Astrocyte (in vitro differentiated cells and primary cell): ENCODE measurements around the gene MPV17L2. TPM values are rescaled to one million over a fixed set of nuclear protein-coding genes. Genes with fewer than 3 reads are reported as not detected.

Experiments
- DNase-seq: peaks from one replicate; pipeline ENCODE4 v3.0.0-alpha.2; 2010; ENCODE audit warnings: low read depth
- FAIRE-seq: peaks from 2 replicates; lab custom pipeline; 2011; peaks lifted over from hg19 to GRCh38; lab: Jason Lieb, UNC
- H2AFZ ChIP-seq: 2 replicates; pipeline ENCODE4 v1.6.0; 2012; ENCODE audit warnings: low read depth, low read length, inconsistent platforms
- H3K27ac ChIP-seq: 2 replicates; pipeline ENCODE4 v1.5.1; 2011; ENCODE audit warnings: low read depth, low read length, inconsistent platforms
- H3K27me3 ChIP-seq: 2 replicates; pipeline ENCODE4 v1.6.0; 2011; ENCODE audit warnings: low read length, inconsistent platforms; ENCODE audit not compliant: insufficient read depth
- H3K36me3 ChIP-seq: 2 replicates; pipeline ENCODE4 v1.5.1; 2011; ENCODE audit warnings: low read length, inconsistent platforms; ENCODE audit not compliant: insufficient read depth
- H3K4me1 ChIP-seq: 2 replicates; pipeline ENCODE4 v1.5.1; 2011; ENCODE audit warnings: low read length, inconsistent platforms; ENCODE audit not compliant: insufficient read depth
- H3K4me2 ChIP-seq: 2 replicates; pipeline ENCODE4 v1.6.0; 2012; ENCODE audit warnings: low read length, inconsistent platforms
- H3K4me3 ChIP-seq: 2 replicates; pipeline ENCODE4 v1.5.1; 2011; ENCODE audit warnings: low read depth, mild to moderate bottlenecking, low read length, inconsistent platforms; ENCODE audit not compliant: insufficient read depth
- H3K79me2 ChIP-seq: 2 replicates; pipeline ENCODE4 v1.6.0; 2012; ENCODE audit warnings: mild to moderate bottlenecking, low read length, inconsistent platforms; ENCODE audit not compliant: insufficient read depth
- H3K9ac ChIP-seq: 2 replicates; pipeline ENCODE4 v1.6.0; 2012; ENCODE audit warnings: mild to moderate bottlenecking, low read length, inconsistent platforms
- H3K9me3 ChIP-seq: 2 replicates; pipeline ENCODE4 v1.5.1; 2012; ENCODE audit warnings: low read depth, mild to moderate bottlenecking, low read length, inconsistent platforms; ENCODE audit not compliant: insufficient read depth
- H4K20me1 ChIP-seq: 2 replicates; pipeline ENCODE4 v1.6.0; 2012; ENCODE audit warnings: low read length, inconsistent platforms; ENCODE audit not compliant: insufficient read depth
- H3K27ac Mint-ChIP-seq: one replicate; pipeline ENCODE4 v1.8.0; 2021; ENCODE audit warnings: mild to moderate bottlenecking, mixed read lengths; ENCODE audit not compliant: unreplicated experiment
- H3K27me3 Mint-ChIP-seq: one replicate; pipeline ENCODE4 v1.8.0; 2021; ENCODE audit warnings: low read depth, mixed read lengths; ENCODE audit not compliant: unreplicated experiment
- H3K36me3 Mint-ChIP-seq: one replicate; pipeline ENCODE4 v1.8.0; 2021; ENCODE audit warnings: low read depth, mixed read lengths; ENCODE audit not compliant: unreplicated experiment
- H3K4me1 Mint-ChIP-seq: one replicate; pipeline ENCODE4 v1.8.0; 2021; ENCODE audit warnings: low read depth, mixed read lengths; ENCODE audit not compliant: unreplicated experiment
- H3K4me3 Mint-ChIP-seq: one replicate; pipeline ENCODE4 v1.8.0; 2021; ENCODE audit warnings: mild to moderate bottlenecking, moderate library complexity, mixed read lengths; ENCODE audit not compliant: unreplicated experiment
- H3K9me3 Mint-ChIP-seq: one replicate; pipeline ENCODE4 v1.8.0; 2021; ENCODE audit warnings: mild to moderate bottlenecking, mixed read lengths; ENCODE audit not compliant: unreplicated experiment
- EZH2 ChIP-seq: IDR thresholded peaks from 2 replicates; pipeline ENCODE4 v1.6.1; 2012; ENCODE audit warnings: mild to moderate bottlenecking, low read length, inconsistent platforms; ENCODE audit not compliant: insufficient read depth
- total RNA-seq: library from RNA; stranded (reverse); gene quantifications from 2 replicates; pipeline ENCODE4 v1.2.1, GENCODE V29; 2021
- TF ChIP-seq, protein P1 (sequence below): IDR thresholded peaks from 2 replicates; pipeline ENCODE4 v1.5.1; 2011; ENCODE audit warnings: low read depth, mild to moderate bottlenecking, inconsistent platforms, low read length, moderate library complexity; ENCODE audit not compliant: insufficient read depth

MPV17L2 gene
- total RNA-seq, 1 donor from 2014 or later, result 21.8 TPM

DNA sequence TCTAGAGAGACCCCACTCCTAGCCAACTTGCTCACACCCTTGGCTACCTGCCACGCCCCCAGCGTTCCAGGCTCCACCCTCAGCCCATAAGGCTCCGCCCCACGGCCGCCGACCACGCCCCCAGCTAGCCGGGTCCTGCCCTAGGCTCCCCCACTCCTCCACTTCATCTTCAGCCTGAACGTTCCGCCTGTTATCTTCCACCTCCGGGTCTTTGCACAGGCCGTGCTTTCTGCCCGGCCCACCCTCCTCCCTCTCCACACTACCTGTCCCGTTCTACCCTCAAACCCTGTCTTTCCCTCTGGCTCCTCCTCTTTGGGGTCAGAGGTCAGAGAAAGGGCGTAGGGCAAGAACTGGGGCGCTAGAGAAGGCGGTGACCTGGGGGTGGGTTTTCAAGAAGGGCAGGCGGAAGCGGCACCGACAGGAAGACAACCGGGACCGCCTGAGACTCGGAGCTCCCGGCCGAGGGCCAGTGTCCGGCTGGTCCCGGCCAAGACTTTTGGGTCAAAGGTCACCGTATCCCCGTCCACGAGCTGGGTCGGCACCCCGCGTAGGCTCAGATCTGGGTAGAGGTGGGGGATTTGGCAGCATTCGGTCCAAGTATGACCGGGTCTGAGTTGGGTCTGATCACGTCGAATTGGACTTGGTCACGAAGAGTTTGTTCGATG is 31.0 kb downstream of the MPV17L2 start:
- H3K36me3 ChIP-seq, result no peaks in the 10 kb centered on the region
- Mint-ChIP-seq H3K27ac (peak overlapping the region; percentile 92), H3K27me3 (peaks cover 20% of the 10 kb centered on the region), H3K36me3 (no peaks in the 10 kb centered on the region), H3K4me3 (peak overlapping the region; percentile 86), H3K9me3 (no peaks in the 10 kb centered on the region), H3K4me1 (peaks cover 5% of the 10 kb centered on the region)
- H3K9ac ChIP-seq, result peak overlapping the region; percentile 45
- H3K4me1 ChIP-seq, result peaks cover 9% of the 10 kb centered on the region
- no peaks in the 10 kb centered on the region for H3K79me2 ChIP-seq
- no peak for DNase-seq
- no peaks in the 10 kb centered on the region for H4K20me1 ChIP-seq
- H3K4me3 ChIP-seq, result peak overlapping the region; percentile 38
- H2AFZ ChIP-seq, result peak overlapping the region; percentile 69
- H3K27ac ChIP-seq, result no peak overlapping the region
- H3K4me2 ChIP-seq, result peak overlapping the region; percentile 81
- TF ChIP-seq EZH2, result no peak
- TF ChIP-seq, protein P1, sequence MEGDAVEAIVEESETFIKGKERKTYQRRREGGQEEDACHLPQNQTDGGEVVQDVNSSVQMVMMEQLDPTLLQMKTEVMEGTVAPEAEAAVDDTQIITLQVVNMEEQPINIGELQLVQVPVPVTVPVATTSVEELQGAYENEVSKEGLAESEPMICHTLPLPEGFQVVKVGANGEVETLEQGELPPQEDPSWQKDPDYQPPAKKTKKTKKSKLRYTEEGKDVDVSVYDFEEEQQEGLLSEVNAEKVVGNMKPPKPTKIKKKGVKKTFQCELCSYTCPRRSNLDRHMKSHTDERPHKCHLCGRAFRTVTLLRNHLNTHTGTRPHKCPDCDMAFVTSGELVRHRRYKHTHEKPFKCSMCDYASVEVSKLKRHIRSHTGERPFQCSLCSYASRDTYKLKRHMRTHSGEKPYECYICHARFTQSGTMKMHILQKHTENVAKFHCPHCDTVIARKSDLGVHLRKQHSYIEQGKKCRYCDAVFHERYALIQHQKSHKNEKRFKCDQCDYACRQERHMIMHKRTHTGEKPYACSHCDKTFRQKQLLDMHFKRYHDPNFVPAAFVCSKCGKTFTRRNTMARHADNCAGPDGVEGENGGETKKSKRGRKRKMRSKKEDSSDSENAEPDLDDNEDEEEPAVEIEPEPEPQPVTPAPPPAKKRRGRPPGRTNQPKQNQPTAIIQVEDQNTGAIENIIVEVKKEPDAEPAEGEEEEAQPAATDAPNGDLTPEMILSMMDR, result no peak
- no peak for FAIRE-seq
- peaks cover 16% of the 10 kb centered on the region for H3K27me3 ChIP-seq
- no peaks in the 10 kb centered on the region for H3K9me3 ChIP-seq

DNA sequence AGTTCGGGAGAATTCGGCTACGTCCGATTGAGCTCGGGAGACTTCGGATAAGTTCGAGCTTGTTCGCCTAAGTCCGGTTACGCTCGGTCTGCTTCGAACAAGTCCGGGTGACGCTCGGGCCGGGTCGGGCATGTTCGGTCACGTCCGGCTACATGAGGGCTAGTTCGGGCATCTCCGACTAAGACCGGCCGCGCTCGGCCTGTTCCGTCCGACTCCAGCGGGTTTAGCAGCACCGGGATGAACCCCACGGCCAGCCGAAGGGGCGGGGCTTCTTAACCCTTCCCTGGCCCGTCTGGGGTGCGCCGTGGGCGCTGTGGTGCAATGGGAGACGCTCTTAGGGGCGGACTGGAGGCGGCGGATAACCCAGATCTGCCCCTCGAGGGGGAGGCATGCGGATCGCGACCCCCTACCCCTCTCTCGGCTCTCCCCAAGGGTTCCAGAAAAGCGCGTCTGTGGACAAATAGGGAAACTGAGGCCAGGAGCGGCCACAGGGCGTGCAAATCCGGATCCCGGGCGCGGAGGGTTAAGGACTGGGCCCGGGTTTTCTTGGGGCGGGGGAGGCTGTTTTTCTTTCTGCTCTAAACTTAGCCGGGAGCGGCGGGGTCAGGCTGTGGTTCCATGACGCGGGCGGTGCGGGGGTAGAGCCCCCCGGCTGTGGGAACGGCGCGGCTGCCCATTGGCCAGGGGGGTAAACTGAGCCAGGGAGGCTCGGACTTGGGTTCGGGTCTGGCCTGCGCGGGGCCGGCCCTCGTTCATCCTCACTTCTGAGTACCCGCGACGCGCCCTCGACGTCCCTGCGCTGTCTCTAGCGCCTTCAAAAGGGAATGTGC is 31.7 kb downstream of the MPV17L2 start:
- peak overlapping the region; percentile 86 for H3K4me3 Mint-ChIP-seq
- Histone ChIP-seq H3K27ac (no peak overlapping the region), H3K27me3 (peaks cover 17% of the 10 kb centered on the region), H3K79me2 (no peaks in the 10 kb centered on the region), H2AFZ (peak overlapping the region; percentile 76), H3K4me1 (peaks cover 9% of the 10 kb centered on the region), H3K9me3 (no peaks in the 10 kb centered on the region), H3K4me2 (peak overlapping the region; percentile 81), H3K9ac (peak overlapping the region; percentile 72), H3K4me3 (peak overlapping the region; percentile 38), H4K20me1 (no peaks in the 10 kb centered on the region), H3K36me3 (no peaks in the 10 kb centered on the region)
- peaks cover 4% of the 10 kb centered on the region for H3K4me1 Mint-ChIP-seq
- peak; percentile 100 for FAIRE-seq
- no peaks in the 10 kb centered on the region for H3K36me3 Mint-ChIP-seq
- no peak for TF ChIP-seq EZH2
- TF ChIP-seq, protein P1, result no peak
- DNase-seq, result peak; percentile 93
- H3K27ac Mint-ChIP-seq, result peak overlapping the region; percentile 92
- H3K27me3 Mint-ChIP-seq, result peaks cover 21% of the 10 kb centered on the region
- H3K9me3 Mint-ChIP-seq, result no peaks in the 10 kb centered on the region
